HCT116 (cell line): ENCODE data around the gene GPRIN1. TPM values are rescaled to one million over a fixed set of nuclear protein-coding genes. Genes with fewer than 3 reads are reported as not detected.

Experiments used
- ATAC-seq: fragments of 200-7000 bp; cut with Tn5 transposase; 2 replicates; pipeline ENCODE4 v1.9.1; 2020; ENCODE audit warnings: mild to moderate bottlenecking, moderate library complexity
- BruUV-seq: library from RNA; stranded (reverse); fragments of 400-500 nt; replicated peaks from 2 replicates; lab custom pipeline; 2021; lab: Mats Ljungman, UMichigan
- CTCF ChIA-PET: fragments of 300-600 bp; sonication (Branson Sonifier 250); formaldehyde crosslinking; loops from one replicate; lab custom pipeline; 2021; ENCODE audit warnings: antibody characterized with exemption; lab: Charles Lee
- POLR2A ChIA-PET: fragments of 300-600, 350-600 bp; sonication (Branson Sonifier 250); formaldehyde crosslinking; loops from one replicate; lab custom pipeline; 2021; ENCODE audit warnings: antibody characterized with exemption; lab: Charles Lee
- RAD21 ChIA-PET, 2 experiments: fragments of 300-600 bp; sonication (Branson Sonifier 250); formaldehyde crosslinking; loops; one replicate each; lab custom pipeline; 2023; ENCODE audit warnings: low total read pairs in 2 of 2; ENCODE audit not compliant: uncharacterized antibody in 2 of 2, unreplicated experiment in 2 of 2, low non-redundant PET in 1 of 2; lab: Charles Lee
- DNase-seq: peaks from one replicate; pipeline ENCODE4 v3.0.0-alpha.2; 2010; ENCODE audit warnings: low read depth, low spot score
- H2AFZ ChIP-seq: fragments of 200-600 bp; shearing (Covaris generic), sonication (generic); 2 replicates; pipeline ENCODE4 v1.6.1; 2017; ENCODE audit warnings: low read depth, mixed run types, mixed read lengths, antibody characterized with exemption, low read length; ENCODE audit not compliant: poor library complexity, severe bottlenecking
- H3K27ac ChIP-seq: 2 replicates; pipeline ENCODE4 v1.5.1; 2012; ENCODE audit warnings: low read depth, low read length
- H3K27me3 ChIP-seq: fragments of 200-600 bp; sonication (generic); 2 replicates; pipeline ENCODE4 v1.6.1; 2016; ENCODE audit warnings: mixed run types, low read length, mixed read lengths; ENCODE audit not compliant: insufficient read depth
- H3K36me3 ChIP-seq, 2 experiments: fragments of 200-500 bp in 1 of 2; fragments of 200-600 bp in 1 of 2; sonication (Bioruptor generic) in 1 of 2; sonication (generic) in 1 of 2; 2 replicates each; pipeline versions ENCODE4 v1.5.1 to v1.6.1; 2014 to 2016; ENCODE audit warnings: low read length in 2 of 2, inconsistent platforms in 1 of 2, mixed read lengths in 1 of 2, mixed run types in 1 of 2; ENCODE audit not compliant: insufficient read depth in 2 of 2, control insufficient read depth in 1 of 2
- H3K4me1 ChIP-seq, 2 experiments: fragments of 200-600 bp in 1 of 2; sonication (generic) in 1 of 2; 2 replicates each; pipeline versions ENCODE4 v1.5.1 to v1.6.1; 2012 to 2017; ENCODE audit warnings: low read length in 2 of 2, inconsistent platforms in 1 of 2, mild to moderate bottlenecking in 1 of 2, mixed read lengths in 1 of 2, mixed run types in 1 of 2, moderate library complexity in 1 of 2; ENCODE audit not compliant: insufficient read depth in 2 of 2, control insufficient read depth in 1 of 2
- H3K4me2 ChIP-seq: fragments of 200-600 bp; sonication (generic); 2 replicates; pipeline ENCODE4 v1.6.1; 2017; ENCODE audit warnings: mixed run types, low read length, mixed read lengths
- H3K4me3 ChIP-seq, 2 experiments: fragments of 200-600 bp in 1 of 2; sonication (generic) in 1 of 2; replicated peaks in 1 of 2; 2 replicates each; pipeline ENCODE4 v1.5.1; 2011 to 2016; ENCODE audit warnings: low read length in 2 of 2, control low read depth in 1 of 2, low read depth in 1 of 2, mild to moderate bottlenecking in 1 of 2, mixed read lengths in 1 of 2, mixed run types in 1 of 2
- H3K79me2 ChIP-seq: fragments of 200-600 bp; sonication (generic); 2 replicates; pipeline ENCODE4 v1.6.1; 2017; ENCODE audit warnings: mild to moderate bottlenecking, mixed run types, low read length, moderate library complexity, mixed read lengths; ENCODE audit not compliant: insufficient read depth
- H3K9ac ChIP-seq: fragments of 200-600 bp; sonication (generic); 2 replicates; pipeline ENCODE4 v1.6.1; 2016; ENCODE audit warnings: low read length, mixed read lengths
- H3K9me2 ChIP-seq: fragments of 200-600 bp; sonication (generic), shearing (Covaris generic); 2 replicates; pipeline ENCODE4 v1.6.1; 2017; ENCODE audit warnings: mixed run types, mild to moderate bottlenecking, moderate library complexity; ENCODE audit not compliant: insufficient read depth
- H3K9me3 ChIP-seq, 2 experiments: fragments of 200-500 bp in 1 of 2; fragments of 200-600 bp in 1 of 2; sonication (Bioruptor generic) in 1 of 2; sonication (generic) in 1 of 2; 2 replicates each; pipeline ENCODE4 v1.6.1; 2014 to 2017; ENCODE audit warnings: low read length in 2 of 2, mixed read lengths in 2 of 2, inconsistent platforms in 1 of 2, low read depth in 1 of 2, mild to moderate bottlenecking in 1 of 2, mixed run types in 1 of 2, moderate library complexity in 1 of 2; ENCODE audit not compliant: control insufficient read depth in 1 of 2, insufficient read depth in 1 of 2
- H4K20me1 ChIP-seq: fragments of 200-600 bp; sonication (generic), shearing (Covaris generic); 2 replicates; pipeline ENCODE4 v1.6.1; 2017; ENCODE audit warnings: mixed run types, mild to moderate bottlenecking, moderate library complexity; ENCODE audit not compliant: insufficient read depth
- CTCF ChIP-seq, 3 experiments: fragments of 200-600 bp in 1 of 3; sonication (generic) in 1 of 3; IDR thresholded peaks in 2 of 3; conservative IDR thresholded peaks in 1 of 3; 2 replicates each; pipeline ENCODE4 v1.5.1; 2012 to 2017; ENCODE audit warnings: low read depth in 2 of 3, low read length in 2 of 3, antibody characterized with exemption in 1 of 3, borderline replicate concordance in 1 of 3, control low read depth in 1 of 3, mild to moderate bottlenecking in 1 of 3, mixed read lengths in 1 of 3, mixed run types in 1 of 3, moderate library complexity in 1 of 3; ENCODE audit not compliant: insufficient read depth in 1 of 3
- RAD21 ChIP-seq: IDR thresholded peaks from 2 replicates; pipeline ENCODE4 v1.6.1; 2012; ENCODE audit warnings: low read depth, mild to moderate bottlenecking
- SIN3A ChIP-seq: IDR thresholded peaks from 2 replicates; pipeline ENCODE4 v1.6.1; 2012; ENCODE audit warnings: low read depth
- SP1 ChIP-seq: IDR thresholded peaks from 2 replicates; pipeline ENCODE4 v1.6.1; 2012; ENCODE audit warnings: low read depth
- TCF7L2 ChIP-seq: IDR thresholded peaks from 2 replicates; pipeline ENCODE4 v1.7.0; 2011; ENCODE audit warnings: borderline replicate concordance, inconsistent platforms; ENCODE audit not compliant: insufficient read depth, insufficient read length; ENCODE audit errors: extremely low read depth
- YY1 ChIP-seq: IDR thresholded peaks from 2 replicates; pipeline ENCODE4 v1.6.1; 2011; ENCODE audit warnings: low read length, low read depth, moderate library complexity, mild to moderate bottlenecking; ENCODE audit not compliant: insufficient replicate concordance; ENCODE audit errors: extremely low read depth
- ZNF274 ChIP-seq: fragments of 200-500 bp; sonication (Bioruptor generic); IDR thresholded peaks from 2 replicates; pipeline ENCODE4 v1.6.1; 2014; ENCODE audit warnings: mild to moderate bottlenecking, low read depth, low read length, inconsistent platforms
- intact Hi-C: fragments of 100-400 bp; cut with micrococcal nuclease; formaldehyde crosslinking; loops from 2 replicates; pipeline ENCODE4 v1.10.0; 2022
- total RNA-seq: library from RNA; stranded (reverse); gene quantifications from one replicate; pipeline ENCODE4 v1.2.1, GENCODE V29; 2021; ENCODE audit not compliant: unreplicated experiment

The GPRIN1 gene
- total RNA-seq, 1 experiment from 2014 or later, result 14.2 TPM

GRCh38 chr5:176570044-176570443, 39.9 kb downstream of the GPRIN1 start:
- no TSS peak for BruUV-seq
- no peak overlapping the region for H3K4me2 ChIP-seq
- H3K36me3 ChIP-seq, result no peaks in the 10 kb centered on the region
- intact Hi-C loops, result loop anchor here (2.0 kb wide), 1 partner anchor 153 kb away; the partner anchor contains the start of gene CLTB
- no peaks in the 10 kb centered on the region for H3K27me3 ChIP-seq
- ATAC-seq, result no peak
- RAD21 ChIA-PET, result interaction anchor here in 1 of 2 experiments (0.5 kb wide), 1 partner anchor 30 kb away, joined by 3 read pairs; no protein-coding TSS in a partner anchor
- no peak overlapping the region for H3K27ac ChIP-seq
- H3K9me3 ChIP-seq, result no peaks in the 10 kb centered on the region
- DNase-seq, result no peak
- no peak overlapping the region for H3K4me3 ChIP-seq
- H3K79me2 ChIP-seq, result no peaks in the 10 kb centered on the region
- H3K4me1 ChIP-seq, result peaks cover 0 to 7% of the 10 kb centered on the region in 2 experiments; a peak in 1 of 4 replicates
- CTCF ChIA-PET, result interaction anchor here (1.1 to 1.5 kb wide), 3 partner anchors 8 to 153 kb away, joined by 3 to 6 read pairs (median 4); partner anchors contain the start of gene CLTB
- TF ChIP-seq YY1 (no peak), ZNF274 (no peak), RAD21 (peak; percentile 27; the same call in 1 of the 2 replicates), TCF7L2 (no peak), CTCF (IDR thresholded peaks at IDR 0.05 in 2 of 3, conservative IDR thresholded peaks at IDR 0.05 in 1 of 3; ENCODE audit: borderline replicate concordance in 1 of 3, insufficient read depth in 1 of 3, low read depth in 2 of 3, low read length in 2 of 3) (peak; percentile 9 to 31 (median 20); a peak in 3 of 6 replicates)
- no peak overlapping the region for H3K9ac ChIP-seq
- H4K20me1 ChIP-seq, result no peaks in the 10 kb centered on the region
- H2AFZ ChIP-seq, result no peak overlapping the region
- H3K9me2 ChIP-seq, result no peaks in the 10 kb centered on the region
- POLR2A ChIA-PET, result no interaction called here

- H3K79me2 ChIP-seq, result no peaks in the 10 kb centered on the region
- DNase-seq, result no peak
- TF ChIP-seq SIN3A (no peak), SP1 (no peak), ZNF274 (no peak)
- no peaks in the 10 kb centered on the region for H3K9me2 ChIP-seq
- intact Hi-C loops, result no loop called here
- no peak overlapping the region for H3K9ac ChIP-seq
- ChIA-PET RAD21 (no interaction called here), CTCF (no interaction called here), POLR2A (no interaction called here)
- no peaks in the 10 kb centered on the region for H4K20me1 ChIP-seq
- no peak overlapping the region for H3K4me2 ChIP-seq
- H3K27me3 ChIP-seq, result no peaks in the 10 kb centered on the region
- peaks cover 0 to 1% of the 10 kb centered on the region in 2 experiments; a peak in 1 of 4 replicates for H3K4me1 ChIP-seq
- ATAC-seq, result no peak
- H3K36me3 ChIP-seq, result no peaks in the 10 kb centered on the region
- BruUV-seq, result no TSS peak
- no peak overlapping the region for H2AFZ ChIP-seq
- no peaks in the 10 kb centered on the region for H3K9me3 ChIP-seq
- no peak overlapping the region for H3K4me3 ChIP-seq
- no peak overlapping the region for H3K27ac ChIP-seq
These were observed 41.3 kb downstream of the GPRIN1 start for GRCh38 chr5:176568657-176569056.
